GM21390 (cell line): ENCODE results near the gene OGA.

Experiments used
- ATAC-seq: cut with Tn5 transposase; IDR thresholded peaks from one replicate; pipeline ENCODE4 v1.9.1; 2021; ENCODE audit not compliant: unreplicated experiment

OGA gene

GRCh38 chr10:101776161-101776817 is 42.0 kb downstream of the OGA start:
- ATAC-seq, result no peak

GRCh38 chr10:101775273-101776160 is 42.7 kb downstream of the OGA start, which contains the start of gene FGF8:
FGF8 (minus strand) TSS chr10:101776114; CDS start chr10:101775900, 214 bp downstream.
- ATAC-seq, result no peak

DNA sequence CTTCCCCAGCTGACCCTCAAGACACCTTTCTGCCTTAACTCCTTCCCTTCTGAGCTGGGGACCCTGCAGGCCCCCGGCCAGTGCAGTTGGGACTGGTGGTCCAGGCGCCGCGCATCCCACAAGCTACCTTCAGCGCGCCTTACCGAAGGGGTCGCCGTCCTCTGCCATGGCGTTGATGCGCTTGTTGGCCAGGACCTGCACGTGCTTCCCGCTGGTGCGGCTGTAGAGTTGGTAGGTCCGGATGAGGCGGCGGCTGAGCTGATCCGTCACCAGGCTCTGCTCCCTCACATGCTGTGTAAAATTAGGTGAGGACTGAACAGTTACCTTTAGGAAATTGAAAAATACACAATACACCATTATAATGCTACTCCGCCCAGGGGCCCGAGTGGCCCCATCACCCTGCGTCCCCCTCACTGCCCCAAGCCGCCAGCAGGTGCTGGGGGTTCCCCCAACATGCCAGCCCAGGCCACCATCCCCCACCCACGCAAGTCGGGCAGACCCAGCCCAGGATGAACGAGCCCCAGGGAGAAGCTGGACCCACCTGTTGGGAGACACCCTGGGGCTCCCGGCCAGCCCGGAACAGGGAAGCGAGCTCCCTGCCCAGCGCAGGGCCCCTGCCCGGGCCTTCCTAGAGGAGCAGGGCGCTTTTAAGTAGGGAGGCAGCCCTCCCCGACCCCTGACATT is 43.5 kb downstream of the OGA start:
- no peak for ATAC-seq

DNA sequence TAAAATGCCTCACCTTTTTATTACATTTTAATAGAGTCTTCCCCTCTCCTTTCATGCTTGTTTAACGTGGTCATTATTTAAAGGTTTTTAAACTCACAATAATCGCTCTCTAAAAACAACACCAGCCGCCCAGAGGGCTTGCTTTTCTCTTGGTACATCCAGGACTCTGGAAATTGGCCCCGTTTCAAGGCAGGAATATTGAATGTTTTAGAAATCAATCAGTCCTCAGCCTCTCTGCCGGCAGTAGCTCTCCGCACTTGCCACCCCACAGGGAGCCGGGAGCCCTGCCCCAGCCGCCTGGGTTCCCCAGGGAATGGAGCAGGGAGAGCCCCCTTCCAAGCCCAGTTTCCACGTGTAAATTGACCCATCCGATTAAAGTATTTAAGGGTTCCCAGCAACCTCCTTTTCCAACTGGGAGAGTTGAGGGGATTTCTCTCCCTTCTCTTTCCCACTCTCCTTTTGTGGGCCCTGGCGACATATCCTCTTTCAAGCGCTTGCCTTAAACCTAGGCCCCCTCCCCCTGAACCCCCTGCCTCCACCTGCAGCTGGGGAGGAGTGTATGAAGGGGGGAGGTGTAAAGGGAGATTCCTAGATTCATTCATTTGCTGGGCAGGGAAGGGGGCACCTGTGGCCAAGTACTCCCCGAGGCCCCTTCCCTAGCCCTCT is 44.2 kb downstream of the OGA start:
- no peak for ATAC-seq

DNA sequence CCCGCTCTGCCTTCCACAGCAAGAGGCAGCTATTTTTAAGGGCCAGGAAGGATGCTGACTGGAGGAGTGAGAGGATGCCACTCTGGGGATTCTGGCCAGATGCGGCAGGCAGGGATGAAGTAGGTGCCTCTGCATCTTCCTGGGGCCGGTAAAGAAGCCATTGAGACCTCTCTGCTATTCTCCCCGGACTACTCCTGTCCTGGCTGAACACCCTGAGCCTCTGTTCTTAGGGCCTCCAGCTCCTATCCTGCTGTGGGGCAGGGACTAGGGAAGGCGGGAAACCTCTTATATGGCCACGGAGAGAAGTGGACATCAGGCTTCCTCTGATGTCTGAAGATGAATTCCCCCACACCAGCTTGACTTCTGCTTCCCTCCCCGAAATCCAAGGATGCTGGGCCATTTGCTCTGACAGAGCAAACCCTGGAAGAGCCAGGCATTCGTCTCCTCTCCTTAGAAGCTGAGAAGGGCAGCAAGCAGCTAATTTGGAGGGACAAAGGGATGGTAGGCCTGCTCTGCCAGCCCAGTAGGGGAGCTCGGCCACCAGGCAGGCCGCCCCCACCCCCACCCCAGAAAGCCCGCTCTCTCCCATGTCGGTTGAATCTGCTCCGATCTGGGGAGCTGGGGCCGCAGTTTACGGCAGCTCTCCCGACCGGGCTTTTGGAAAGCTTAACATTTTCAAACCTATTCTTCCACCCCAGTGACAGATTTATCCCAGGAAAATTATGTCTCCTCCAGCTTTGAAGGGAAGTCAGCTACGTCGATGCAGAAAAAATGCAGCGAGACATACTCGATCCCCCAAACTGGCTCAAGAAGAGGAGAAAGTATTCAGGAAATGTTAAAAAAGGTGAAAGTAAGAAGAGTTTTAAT is 45.1 kb downstream of the OGA start:
- ATAC-seq, result no peak

GRCh38 chr10:101772017-101772894 is 46.0 kb downstream of the OGA start:
- no peak for ATAC-seq

DNA sequence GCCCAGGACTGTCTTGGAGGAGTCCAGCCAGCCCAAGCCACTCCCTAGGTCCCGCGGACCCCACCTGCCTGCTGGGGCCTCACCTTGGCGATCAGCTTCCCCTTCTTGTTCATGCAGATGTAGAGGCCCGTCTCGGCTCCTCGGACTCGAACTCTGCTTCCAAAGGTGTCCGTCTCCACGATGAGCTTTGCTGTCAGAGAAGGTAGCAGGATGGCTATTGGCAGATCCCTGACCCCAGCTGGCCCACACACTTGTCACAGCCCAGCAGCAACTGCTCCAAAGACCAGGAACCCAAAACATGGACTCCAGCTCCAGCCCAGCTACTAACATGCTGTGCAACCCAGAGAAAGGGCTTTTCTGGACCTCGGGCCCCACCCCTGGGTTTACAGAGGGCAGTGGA is 46.9 kb downstream of the OGA start:
- ATAC-seq, result no peak

DNA sequence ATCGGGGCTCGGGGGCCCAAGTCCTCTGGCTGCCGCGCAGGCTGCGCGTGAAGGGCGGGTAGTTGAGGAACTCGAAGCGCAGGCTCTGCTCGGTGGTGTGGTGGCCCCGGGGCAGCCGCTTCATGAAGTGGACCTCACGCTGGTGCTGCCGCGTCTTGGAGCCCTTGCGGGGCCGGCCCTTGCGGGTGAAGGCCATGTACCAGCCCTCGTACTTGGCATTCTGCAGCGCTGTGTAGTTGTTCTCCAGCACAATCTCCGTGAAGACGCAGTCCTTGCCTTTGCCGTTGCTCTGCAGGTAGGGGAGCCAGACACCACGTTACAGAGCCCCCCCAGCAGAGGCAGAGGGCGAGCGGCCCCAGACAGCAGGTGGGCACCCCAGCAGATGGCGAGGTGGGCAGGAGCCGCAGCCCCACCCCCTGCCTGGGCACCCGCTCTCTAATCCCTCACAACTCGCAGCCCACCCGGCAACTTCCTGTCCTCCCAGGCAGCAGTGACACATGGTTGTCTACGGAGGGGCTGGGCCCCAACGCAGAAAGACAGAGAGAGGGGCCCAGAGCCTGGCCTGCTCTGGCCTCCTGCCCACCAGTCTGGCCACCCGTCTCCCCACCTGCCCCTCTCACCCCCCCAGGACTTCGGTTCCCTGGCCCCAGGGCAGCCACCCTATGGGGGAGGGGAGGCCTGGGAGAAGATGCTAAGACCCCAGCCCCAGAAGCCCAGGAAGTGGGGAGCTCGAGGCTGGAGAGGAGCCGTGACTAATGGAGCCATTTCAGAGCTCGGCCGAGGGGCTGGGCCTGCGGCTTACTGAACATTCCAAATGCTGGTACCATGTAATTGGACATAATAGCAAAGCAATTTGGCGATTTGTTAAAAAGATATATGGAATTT is 47.7 kb downstream of the OGA start:
- ATAC-seq, result no peak

GRCh38 chr10:101769541-101770180 is 48.6 kb downstream of the OGA start:
- no peak for ATAC-seq

- no peak for ATAC-seq
Measured at GRCh38 chr10:101768791-101769170, 49.5 kb downstream of the OGA start.

GRCh38 chr10:101767966-101768790 is 50.1 kb downstream of the OGA start:
- ATAC-seq, result no peak

DNA sequence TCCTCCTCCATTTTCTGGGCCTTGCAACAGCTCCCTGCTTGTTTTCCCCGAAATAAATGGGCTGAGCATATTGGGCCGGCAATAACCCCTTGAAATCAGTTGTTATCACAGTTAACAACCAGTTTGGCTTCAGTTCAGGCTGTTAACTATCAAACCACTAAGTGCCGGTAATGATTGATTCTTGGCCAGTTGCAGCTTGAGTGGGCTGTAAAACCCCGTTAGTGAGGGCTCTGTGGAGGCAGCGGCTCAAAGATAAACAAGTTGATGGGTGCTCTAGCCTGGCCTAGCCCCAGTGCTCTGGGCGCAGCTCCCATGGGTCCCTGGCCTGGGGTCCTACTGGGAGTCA is 50.7 kb downstream of the OGA start:
- ATAC-seq, result no peak

DNA sequence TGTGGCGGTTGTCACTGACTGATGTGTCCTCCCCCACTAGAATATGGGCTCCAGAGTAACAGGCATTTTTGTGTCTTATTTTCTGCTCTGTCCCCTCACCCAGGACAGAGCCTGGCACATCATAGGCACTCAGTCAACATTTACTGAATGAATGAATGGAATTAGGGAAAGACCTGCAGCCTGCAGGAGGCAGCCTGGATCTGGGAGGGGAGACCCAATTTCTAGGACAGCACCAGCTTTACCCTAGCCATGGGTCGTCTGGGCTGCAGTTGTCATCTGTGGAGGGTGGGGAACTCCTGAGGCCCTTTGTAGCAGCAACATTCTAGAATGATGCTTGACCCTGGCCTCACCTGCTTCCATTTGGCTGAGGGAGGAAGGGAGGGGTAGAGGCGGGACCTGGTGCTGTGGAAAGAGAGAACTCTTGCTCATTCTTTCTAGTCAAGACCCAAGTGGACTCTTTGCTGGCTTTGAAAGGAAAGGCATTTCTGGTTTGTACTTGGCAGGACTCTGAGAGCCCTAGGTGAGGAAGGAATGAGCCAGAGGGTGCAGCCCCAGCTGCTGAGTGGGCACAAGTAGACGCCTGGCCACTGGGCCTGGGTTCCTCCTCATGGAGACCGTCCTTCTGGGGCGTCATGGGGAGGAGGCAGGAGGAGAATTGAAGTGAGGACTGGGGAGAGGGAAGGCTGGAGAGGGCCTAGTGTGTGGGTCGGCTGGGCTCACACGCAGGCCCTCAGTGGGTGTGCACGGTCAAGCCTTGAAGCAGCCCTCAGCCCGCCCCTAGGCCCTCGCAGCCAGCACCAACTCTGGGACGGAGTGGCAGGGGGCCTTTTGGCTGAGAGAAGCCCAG is 51.3 kb downstream of the OGA start:
- no peak for ATAC-seq

- no peak for ATAC-seq
Measured at GRCh38 chr10:101766306-101766705, 51.9 kb downstream of the OGA start.

DNA sequence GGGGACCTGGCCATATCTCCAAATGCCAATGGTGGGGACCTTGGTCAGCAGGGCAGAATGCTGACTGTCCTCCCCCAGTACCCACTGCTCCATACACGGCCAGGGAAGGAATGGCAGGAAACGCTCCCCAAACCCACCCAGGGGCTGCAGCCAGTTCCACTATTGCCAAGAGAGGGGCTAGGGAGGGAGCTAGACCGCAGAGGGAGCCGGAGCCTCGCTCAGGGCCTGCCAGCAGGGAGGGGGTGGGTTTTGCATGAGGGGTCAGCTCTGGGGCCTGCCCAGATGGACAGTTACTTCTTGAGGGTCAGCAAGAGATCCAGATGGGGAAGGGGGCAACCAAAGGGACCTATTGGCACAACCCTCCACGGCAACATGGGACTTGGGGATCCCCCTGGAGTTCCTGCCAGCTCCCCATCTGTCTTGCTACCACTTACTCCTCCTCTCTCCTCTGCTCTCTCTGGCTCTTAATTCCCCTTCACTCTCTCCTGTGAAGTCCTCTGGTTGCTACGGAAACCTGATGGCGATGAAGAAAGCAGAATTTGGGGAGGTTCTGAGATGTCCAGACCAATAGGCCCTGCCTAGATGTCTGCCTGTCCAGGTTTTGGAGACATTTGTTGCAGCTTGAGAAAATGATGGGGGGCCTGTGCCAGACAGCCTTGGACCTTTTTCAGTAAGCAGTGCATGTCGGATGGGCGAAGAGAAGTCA is 55.0 kb downstream of the OGA start:
- ATAC-seq, result no peak

DNA sequence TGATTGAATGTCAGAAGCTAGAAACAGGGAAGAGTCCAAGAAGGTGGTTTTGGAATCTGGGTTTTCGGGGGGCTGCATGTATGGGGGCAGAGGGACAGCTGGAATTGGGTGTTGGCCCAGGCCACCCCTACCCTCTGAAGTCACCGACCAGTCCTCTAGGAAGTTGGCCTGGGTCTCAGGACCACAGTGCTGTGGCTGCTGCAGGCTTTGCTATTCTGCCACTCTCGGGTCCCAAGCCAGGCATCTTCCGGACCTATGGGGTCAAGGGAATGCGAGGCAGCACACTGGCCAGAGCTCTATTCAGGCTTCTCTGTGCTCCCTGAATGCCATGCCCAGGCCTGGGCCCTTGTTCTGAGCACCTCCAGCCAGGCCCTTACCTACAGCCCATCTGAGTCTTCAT is 55.5 kb downstream of the OGA start:
- ATAC-seq, result no peak
